Measurements from ENCODE around the gene NEU3.
"Not testable (repeated sequence)": the region's sequence is repeated elsewhere in the genome, so short reads cannot be mapped to it uniquely, and the experiment has no call there.

NEU3 gene

DNA sequence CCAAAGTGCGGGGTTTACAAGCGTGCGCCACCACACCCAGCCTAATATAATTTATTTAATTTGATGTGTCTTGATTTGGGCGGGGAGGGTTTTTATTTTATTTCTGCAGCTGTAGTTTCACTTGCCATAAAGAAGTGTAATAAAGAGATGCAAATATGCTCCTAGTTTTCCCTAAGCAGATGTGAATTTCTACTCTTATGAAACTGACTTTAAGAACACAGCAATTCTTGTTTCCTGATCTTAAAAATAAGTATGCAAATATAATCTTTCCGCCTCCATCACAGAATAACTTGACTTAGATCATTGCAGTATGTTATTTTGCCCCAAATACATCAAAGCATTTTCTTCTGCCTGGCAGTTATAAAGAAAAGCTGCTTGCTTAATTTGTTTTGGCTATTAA, 35.3 kb upstream of the NEU3 start:
- no peaks in the 10 kb centered on the region for H3K36me3 ChIP-seq (ENCODE audit: control insufficient read depth, insufficient read depth, low read length)

GRCh38 chr11:74954199-74954598, 34.5 kb upstream of the NEU3 start:
- H3K27ac ChIP-seq (ENCODE audit: insufficient read depth, low read length, poor library complexity, severe bottlenecking), result no peak overlapping the region
- peaks cover 16% of the 10 kb centered on the region for H3K4me1 ChIP-seq (ENCODE audit: control insufficient read depth, insufficient read depth, low read length, poor library complexity, severe bottlenecking)
- no peak overlapping the region for H3K4me3 ChIP-seq (ENCODE audit: insufficient read depth, low read depth, low read length, poor library complexity, severe bottlenecking)
- H3K36me3 ChIP-seq (ENCODE audit: control insufficient read depth, insufficient read depth, low read length), result no peaks in the 10 kb centered on the region
- no peak for DNase-seq
- H3K27me3 ChIP-seq (replicated peaks; ENCODE audit: control insufficient read depth, insufficient read depth, low read length, poor library complexity, severe bottlenecking), result no peaks in the 10 kb centered on the region
- H3K9me3 ChIP-seq (ENCODE audit: control insufficient read depth, low read length), result no peaks in the 10 kb centered on the region

More for the DNA sequence above, 35.3 kb upstream of the NEU3 start:
- Histone ChIP-seq H3K9me3 (ENCODE audit: control insufficient read depth, low read length) (no peaks in the 10 kb centered on the region), H3K4me3 (ENCODE audit: insufficient read depth, low read depth, low read length, poor library complexity, severe bottlenecking) (no peak overlapping the region), H3K4me1 (ENCODE audit: control insufficient read depth, insufficient read depth, low read length, poor library complexity, severe bottlenecking) (peaks cover 16% of the 10 kb centered on the region), H3K27me3 (replicated peaks; ENCODE audit: control insufficient read depth, insufficient read depth, low read length, poor library complexity, severe bottlenecking) (no peaks in the 10 kb centered on the region), H3K27ac (ENCODE audit: insufficient read depth, low read length, poor library complexity, severe bottlenecking) (no peak overlapping the region)
- DNase-seq, result no peak

GRCh38 chr11:74956397-74957015, 32.2 kb upstream of the NEU3 start:
- H3K4me3 ChIP-seq (ENCODE audit: insufficient read depth, low read depth, low read length, poor library complexity, severe bottlenecking), result no peak overlapping the region
- no peak for DNase-seq
- H3K9me3 ChIP-seq (ENCODE audit: control insufficient read depth, low read length), result no peaks in the 10 kb centered on the region
- no peaks in the 10 kb centered on the region for H3K27me3 ChIP-seq (replicated peaks; ENCODE audit: control insufficient read depth, insufficient read depth, low read length, poor library complexity, severe bottlenecking)
- H3K27ac ChIP-seq (ENCODE audit: insufficient read depth, low read length, poor library complexity, severe bottlenecking), result no peak overlapping the region
- H3K4me1 ChIP-seq (ENCODE audit: control insufficient read depth, insufficient read depth, low read length, poor library complexity, severe bottlenecking), result peaks cover 5% of the 10 kb centered on the region
- no peaks in the 10 kb centered on the region for H3K36me3 ChIP-seq (ENCODE audit: control insufficient read depth, insufficient read depth, low read length)

DNA sequence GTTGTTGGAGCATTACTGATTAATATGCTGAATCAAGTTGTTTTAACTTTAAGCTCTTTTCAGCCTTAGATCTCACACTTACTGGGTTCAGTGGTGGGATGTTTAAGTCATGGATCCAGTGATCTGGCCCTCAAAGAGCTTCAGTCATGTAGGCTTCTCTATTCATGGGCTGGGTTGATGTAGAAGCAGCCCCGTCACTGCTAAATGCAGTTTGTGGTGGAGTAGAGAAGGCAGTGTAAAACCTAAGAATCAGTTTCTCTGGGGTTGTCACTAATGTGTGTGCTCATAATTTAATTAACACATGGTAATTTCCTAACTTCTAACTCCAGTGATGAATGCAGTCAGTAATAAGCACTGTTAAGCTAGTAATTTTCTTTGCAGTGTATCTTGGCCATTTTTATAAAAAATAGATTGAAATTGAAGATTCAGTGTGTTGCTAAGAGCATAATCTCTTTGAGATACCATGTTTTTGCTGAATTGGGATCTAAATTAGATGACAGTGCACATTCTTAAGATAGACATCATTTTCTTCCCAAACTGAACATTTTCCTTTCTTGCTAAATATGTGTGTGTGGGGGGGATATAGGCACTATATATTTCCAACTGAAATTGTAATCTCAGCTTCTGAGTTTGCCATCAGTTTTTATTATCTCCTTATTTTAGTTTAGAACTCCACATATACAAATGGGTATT, 30.6 kb upstream of the NEU3 start:
- Histone ChIP-seq H3K4me1 (ENCODE audit: control insufficient read depth, insufficient read depth, low read length, poor library complexity, severe bottlenecking) (no peaks in the 10 kb centered on the region), H3K4me3 (ENCODE audit: insufficient read depth, low read depth, low read length, poor library complexity, severe bottlenecking) (no peak overlapping the region), H3K27ac (ENCODE audit: insufficient read depth, low read length, poor library complexity, severe bottlenecking) (no peak overlapping the region), H3K9me3 (ENCODE audit: control insufficient read depth, low read length) (no peaks in the 10 kb centered on the region), H3K27me3 (replicated peaks; ENCODE audit: control insufficient read depth, insufficient read depth, low read length, poor library complexity, severe bottlenecking) (no peaks in the 10 kb centered on the region), H3K36me3 (ENCODE audit: control insufficient read depth, insufficient read depth, low read length) (no peaks in the 10 kb centered on the region)
- DNase-seq, result no peak

DNA sequence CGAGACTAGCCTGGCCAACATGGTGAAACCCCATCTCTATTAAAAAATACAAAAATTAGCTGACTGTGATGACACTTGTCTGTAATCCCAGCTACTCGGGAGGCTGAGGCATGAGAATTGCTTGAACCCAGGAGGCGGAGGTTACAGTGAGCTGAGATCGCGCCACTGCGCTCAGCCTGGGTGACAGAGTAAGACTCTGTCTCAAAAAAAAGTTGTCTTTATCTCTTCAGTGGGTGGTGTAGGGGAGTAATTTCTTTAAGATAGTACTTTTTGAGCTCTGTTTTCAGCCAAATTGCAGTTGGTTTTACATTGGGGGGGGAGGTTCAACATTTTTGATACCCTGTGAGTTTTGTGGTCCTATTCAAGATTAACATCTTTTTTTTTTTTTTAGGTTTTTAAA, 28.6 kb upstream of the NEU3 start:
- H3K4me3 ChIP-seq (ENCODE audit: insufficient read depth, low read depth, low read length, poor library complexity, severe bottlenecking); H3K27ac ChIP-seq (ENCODE audit: insufficient read depth, low read length, poor library complexity, severe bottlenecking); H3K4me1 ChIP-seq (ENCODE audit: control insufficient read depth, insufficient read depth, low read length, poor library complexity, severe bottlenecking); H3K36me3 ChIP-seq (ENCODE audit: control insufficient read depth, insufficient read depth, low read length); DNase-seq; H3K27me3 ChIP-seq (replicated peaks; ENCODE audit: control insufficient read depth, insufficient read depth, low read length, poor library complexity, severe bottlenecking); H3K9me3 ChIP-seq (ENCODE audit: control insufficient read depth, low read length): not testable (repeated sequence)

DNA sequence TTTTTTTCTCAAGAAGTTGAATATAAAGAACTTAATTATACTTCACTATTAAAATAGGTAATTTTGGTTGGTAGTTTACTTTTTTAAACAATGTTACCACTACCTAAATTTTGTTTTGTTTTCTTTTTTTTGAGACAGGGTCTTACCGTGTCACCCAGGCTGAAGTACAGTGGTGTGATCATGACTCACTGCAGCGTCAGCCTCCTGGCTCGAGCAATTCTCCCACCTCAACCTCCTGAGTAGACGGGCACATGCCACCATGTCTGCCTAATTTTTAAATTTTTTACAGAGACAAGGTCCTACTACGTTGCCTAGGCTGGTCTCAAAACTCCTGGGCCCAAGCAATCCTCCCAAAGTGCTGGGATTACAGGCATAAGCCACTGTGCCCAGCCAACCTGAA, 22.1 kb upstream of the NEU3 start:
- Histone ChIP-seq H3K27ac (ENCODE audit: insufficient read depth, low read length, poor library complexity, severe bottlenecking) (no peak overlapping the region), H3K36me3 (ENCODE audit: control insufficient read depth, insufficient read depth, low read length) (peaks cover 28% of the 10 kb centered on the region), H3K27me3 (replicated peaks; ENCODE audit: control insufficient read depth, insufficient read depth, low read length, poor library complexity, severe bottlenecking) (no peaks in the 10 kb centered on the region), H3K4me3 (ENCODE audit: insufficient read depth, low read depth, low read length, poor library complexity, severe bottlenecking) (no peak overlapping the region), H3K4me1 (ENCODE audit: control insufficient read depth, insufficient read depth, low read length, poor library complexity, severe bottlenecking) (no peaks in the 10 kb centered on the region), H3K9me3 (ENCODE audit: control insufficient read depth, low read length) (no peaks in the 10 kb centered on the region)
- no peak for DNase-seq

DNA sequence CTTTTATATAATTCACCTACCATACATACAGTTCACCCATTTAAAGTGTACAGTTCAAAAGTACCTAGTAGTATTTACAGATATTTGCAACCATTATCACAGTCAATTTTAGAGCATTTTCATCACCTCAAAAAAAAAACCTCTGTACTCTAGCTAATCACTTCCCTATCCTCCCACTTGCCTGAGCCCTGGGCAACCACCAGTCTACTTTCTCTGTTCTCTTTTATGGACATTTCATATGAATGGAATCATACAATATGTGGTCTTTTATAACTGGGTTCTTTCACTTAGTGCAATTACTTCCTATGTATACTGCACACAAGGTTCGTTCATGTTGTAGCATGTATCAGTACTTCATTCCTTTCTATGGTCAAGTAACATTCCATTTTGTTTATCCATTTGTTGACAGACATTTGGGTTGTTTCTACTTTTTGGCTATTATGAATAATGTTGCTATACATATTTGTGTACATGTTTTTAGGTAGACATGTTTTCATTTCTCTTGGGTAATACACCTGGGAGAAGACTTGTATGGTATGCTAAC, 17.8 kb upstream of the NEU3 start:
- H3K4me1 ChIP-seq (ENCODE audit: control insufficient read depth, insufficient read depth, low read length, poor library complexity, severe bottlenecking), result no peaks in the 10 kb centered on the region
- no peak overlapping the region for H3K27ac ChIP-seq (ENCODE audit: insufficient read depth, low read length, poor library complexity, severe bottlenecking)
- no peak overlapping the region for H3K4me3 ChIP-seq (ENCODE audit: insufficient read depth, low read depth, low read length, poor library complexity, severe bottlenecking)
- peaks cover 41% of the 10 kb centered on the region for H3K36me3 ChIP-seq (ENCODE audit: control insufficient read depth, insufficient read depth, low read length)
- H3K9me3 ChIP-seq (ENCODE audit: control insufficient read depth, low read length), result no peaks in the 10 kb centered on the region
- no peaks in the 10 kb centered on the region for H3K27me3 ChIP-seq (replicated peaks; ENCODE audit: control insufficient read depth, insufficient read depth, low read length, poor library complexity, severe bottlenecking)
- no peak for DNase-seq

GRCh38 chr11:74971424-74971823, 17.3 kb upstream of the NEU3 start:
- peaks cover 46% of the 10 kb centered on the region for H3K36me3 ChIP-seq (ENCODE audit: control insufficient read depth, insufficient read depth, low read length)
- no peaks in the 10 kb centered on the region for H3K4me1 ChIP-seq (ENCODE audit: control insufficient read depth, insufficient read depth, low read length, poor library complexity, severe bottlenecking)
- no peaks in the 10 kb centered on the region for H3K27me3 ChIP-seq (replicated peaks; ENCODE audit: control insufficient read depth, insufficient read depth, low read length, poor library complexity, severe bottlenecking)
- no peaks in the 10 kb centered on the region for H3K9me3 ChIP-seq (ENCODE audit: control insufficient read depth, low read length)
- no peak overlapping the region for H3K27ac ChIP-seq (ENCODE audit: insufficient read depth, low read length, poor library complexity, severe bottlenecking)
- H3K4me3 ChIP-seq (ENCODE audit: insufficient read depth, low read depth, low read length, poor library complexity, severe bottlenecking), result no peak overlapping the region
- DNase-seq, result no peak

DNA sequence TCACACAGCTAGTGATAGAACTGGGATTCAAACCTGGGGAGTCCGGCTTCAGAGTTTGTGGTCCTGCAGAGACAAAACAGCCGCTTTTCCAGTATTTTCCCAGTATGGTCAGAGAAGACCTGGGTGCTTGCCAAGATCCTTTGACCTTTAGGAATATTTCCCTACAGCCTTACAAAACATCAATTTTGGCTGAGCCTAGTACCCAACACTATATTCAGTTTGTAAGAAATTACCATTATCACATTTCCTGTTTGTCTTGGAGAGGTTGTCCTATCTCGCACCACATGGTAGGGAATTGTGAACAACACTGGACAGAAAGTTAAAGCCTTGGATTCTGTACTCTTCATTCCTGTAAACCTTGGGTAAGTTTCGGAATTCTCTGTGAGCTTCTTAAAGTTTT, 10.7 kb upstream of the NEU3 start:
- no peak overlapping the region for H3K4me3 ChIP-seq (ENCODE audit: insufficient read depth, low read depth, low read length, poor library complexity, severe bottlenecking)
- no peaks in the 10 kb centered on the region for H3K9me3 ChIP-seq (ENCODE audit: control insufficient read depth, low read length)
- H3K27ac ChIP-seq (ENCODE audit: insufficient read depth, low read length, poor library complexity, severe bottlenecking), result no peak overlapping the region
- H3K27me3 ChIP-seq (replicated peaks; ENCODE audit: control insufficient read depth, insufficient read depth, low read length, poor library complexity, severe bottlenecking), result no peaks in the 10 kb centered on the region
- DNase-seq, result no peak
- no peaks in the 10 kb centered on the region for H3K4me1 ChIP-seq (ENCODE audit: control insufficient read depth, insufficient read depth, low read length, poor library complexity, severe bottlenecking)
- H3K36me3 ChIP-seq (ENCODE audit: control insufficient read depth, insufficient read depth, low read length), result peaks cover 35% of the 10 kb centered on the region

GRCh38 chr11:74980634-74981033, 8.1 kb upstream of the NEU3 start:
- Histone ChIP-seq H3K4me3 (ENCODE audit: insufficient read depth, low read depth, low read length, poor library complexity, severe bottlenecking) (no peak overlapping the region), H3K9me3 (ENCODE audit: control insufficient read depth, low read length) (no peaks in the 10 kb centered on the region), H3K4me1 (ENCODE audit: control insufficient read depth, insufficient read depth, low read length, poor library complexity, severe bottlenecking) (no peaks in the 10 kb centered on the region), H3K27me3 (replicated peaks; ENCODE audit: control insufficient read depth, insufficient read depth, low read length, poor library complexity, severe bottlenecking) (no peaks in the 10 kb centered on the region), H3K36me3 (ENCODE audit: control insufficient read depth, insufficient read depth, low read length) (peaks cover 23% of the 10 kb centered on the region), H3K27ac (ENCODE audit: insufficient read depth, low read length, poor library complexity, severe bottlenecking) (no peak overlapping the region)
- DNase-seq, result no peak
